Suprapubic skin (tissue), 4 donors: Measurements from ENCODE around the gene ANXA4.

Source experiments
- EP300 ChIP-seq: sonication (generic); formaldehyde crosslinking; IDR thresholded peaks from one replicate; pipeline ENCODE4 v1.6.1; 2017; ENCODE audit warnings: antibody characterized with exemption
- POLR2A ChIP-seq, 2 donors: fragments of 450-650 bp; IDR thresholded peaks; one replicate each; pipeline ENCODE4 v1.6.1; 2017; ENCODE audit warnings: antibody characterized with exemption in 2 of 2, mild to moderate bottlenecking in 2 of 2, moderate library complexity in 2 of 2
- POLR2AphosphoS5 ChIP-seq, 3 donors: sonication (generic); formaldehyde crosslinking; IDR thresholded peaks; one replicate each; pipeline ENCODE4 v1.6.1; 2017; ENCODE audit warnings: antibody characterized with exemption in 3 of 3
- TF ChIP-seq, protein P1 (sequence below), 2 donors: fragments of 200-600 bp in 1 of 2; fragments of 450-650 bp in 1 of 2; sonication (generic) in 1 of 2; IDR thresholded peaks; one replicate each; pipeline ENCODE4 v1.5.1; 2016 to 2019; ENCODE audit warnings: antibody characterized with exemption in 2 of 2, mild to moderate bottlenecking in 1 of 2, moderate library complexity in 1 of 2

DNA sequence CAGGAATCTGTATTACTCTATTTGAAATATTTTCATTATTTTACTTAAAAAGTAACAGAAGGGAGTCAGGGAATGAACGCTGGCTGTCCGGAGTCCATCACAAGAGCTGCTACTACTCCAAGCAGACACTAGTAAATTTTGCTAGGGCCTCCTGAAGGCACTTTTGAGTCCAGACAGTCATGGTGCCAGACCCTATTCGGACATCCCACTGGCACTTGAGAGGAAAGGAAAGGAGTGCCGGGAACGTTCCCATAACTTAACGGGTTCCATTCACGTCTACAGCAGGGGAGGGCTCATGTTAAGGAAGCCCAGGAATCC, 87.0 kb downstream of the ANXA4 start:
- TF ChIP-seq EP300 (no peak), POLR2A (IDR thresholded peaks at IDR 0.05) (no peak), POLR2AphosphoS5 (IDR thresholded peaks at IDR 0.05) (no peak)
- TF ChIP-seq, protein P1, sequence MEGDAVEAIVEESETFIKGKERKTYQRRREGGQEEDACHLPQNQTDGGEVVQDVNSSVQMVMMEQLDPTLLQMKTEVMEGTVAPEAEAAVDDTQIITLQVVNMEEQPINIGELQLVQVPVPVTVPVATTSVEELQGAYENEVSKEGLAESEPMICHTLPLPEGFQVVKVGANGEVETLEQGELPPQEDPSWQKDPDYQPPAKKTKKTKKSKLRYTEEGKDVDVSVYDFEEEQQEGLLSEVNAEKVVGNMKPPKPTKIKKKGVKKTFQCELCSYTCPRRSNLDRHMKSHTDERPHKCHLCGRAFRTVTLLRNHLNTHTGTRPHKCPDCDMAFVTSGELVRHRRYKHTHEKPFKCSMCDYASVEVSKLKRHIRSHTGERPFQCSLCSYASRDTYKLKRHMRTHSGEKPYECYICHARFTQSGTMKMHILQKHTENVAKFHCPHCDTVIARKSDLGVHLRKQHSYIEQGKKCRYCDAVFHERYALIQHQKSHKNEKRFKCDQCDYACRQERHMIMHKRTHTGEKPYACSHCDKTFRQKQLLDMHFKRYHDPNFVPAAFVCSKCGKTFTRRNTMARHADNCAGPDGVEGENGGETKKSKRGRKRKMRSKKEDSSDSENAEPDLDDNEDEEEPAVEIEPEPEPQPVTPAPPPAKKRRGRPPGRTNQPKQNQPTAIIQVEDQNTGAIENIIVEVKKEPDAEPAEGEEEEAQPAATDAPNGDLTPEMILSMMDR (IDR thresholded peaks at IDR 0.05), result no peak
